Islet of Langerhans (tissue), 1 donor: ENCODE results near the gene OR2F1.
A peak's percentile ranks its signal among the peaks of the same experiment; 100 is the strongest.

ENCODE experiments used
- FAIRE-seq: peaks from one replicate; lab custom pipeline; 2011; peaks lifted over from hg19 to GRCh38; lab: Jason Lieb, UNC

OR2F1 gene, protein sequence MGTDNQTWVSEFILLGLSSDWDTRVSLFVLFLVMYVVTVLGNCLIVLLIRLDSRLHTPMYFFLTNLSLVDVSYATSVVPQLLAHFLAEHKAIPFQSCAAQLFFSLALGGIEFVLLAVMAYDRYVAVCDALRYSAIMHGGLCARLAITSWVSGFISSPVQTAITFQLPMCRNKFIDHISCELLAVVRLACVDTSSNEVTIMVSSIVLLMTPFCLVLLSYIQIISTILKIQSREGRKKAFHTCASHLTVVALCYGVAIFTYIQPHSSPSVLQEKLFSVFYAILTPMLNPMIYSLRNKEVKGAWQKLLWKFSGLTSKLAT

DNA sequence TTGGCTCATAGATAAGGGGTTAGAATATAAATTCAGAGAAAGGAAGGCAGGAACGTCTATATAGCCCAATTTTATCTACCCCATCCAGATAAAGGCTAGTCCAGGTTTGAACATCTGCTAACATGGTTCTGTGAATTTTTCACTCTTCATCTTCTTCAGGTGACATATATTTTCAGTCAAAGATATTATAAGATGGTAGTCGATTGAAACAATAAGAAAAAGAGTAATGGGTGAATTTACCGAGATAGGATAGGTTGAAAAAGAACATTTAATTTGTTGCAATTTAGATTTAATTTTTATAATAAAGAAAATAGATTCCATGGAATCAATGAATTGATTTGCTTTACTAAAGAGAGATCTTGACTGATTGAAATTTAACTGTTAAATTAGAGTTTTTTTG lies at the start of gene OR2F1:
TSS of gene OR2F1 (plus strand) at position 301 of the 400 bp plus-strand sequence. CDS start 5,127 bp downstream, outside the sequence.
- no peak for FAIRE-seq

DNA sequence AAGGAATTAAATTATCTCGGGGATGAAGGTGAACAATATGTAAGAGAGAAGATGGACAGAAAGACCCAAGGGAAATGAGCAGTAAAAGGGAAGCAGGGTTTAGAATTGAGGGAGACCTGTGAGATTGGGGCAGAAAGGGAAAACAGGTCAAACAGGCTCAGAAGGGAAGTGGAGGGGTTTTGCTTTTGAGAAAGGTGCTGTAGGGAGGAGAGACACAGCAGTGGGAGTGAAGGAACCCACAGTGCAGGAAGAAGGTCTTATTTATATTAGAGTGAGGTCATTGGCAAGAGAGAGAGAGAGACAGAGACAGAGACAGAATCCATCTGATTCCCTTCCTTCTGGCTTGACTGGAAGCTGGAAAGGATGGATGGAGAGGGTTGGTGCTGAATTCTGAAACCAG lies 49.1 kb upstream of the OR2F1 start:
- no peak for FAIRE-seq

DNA sequence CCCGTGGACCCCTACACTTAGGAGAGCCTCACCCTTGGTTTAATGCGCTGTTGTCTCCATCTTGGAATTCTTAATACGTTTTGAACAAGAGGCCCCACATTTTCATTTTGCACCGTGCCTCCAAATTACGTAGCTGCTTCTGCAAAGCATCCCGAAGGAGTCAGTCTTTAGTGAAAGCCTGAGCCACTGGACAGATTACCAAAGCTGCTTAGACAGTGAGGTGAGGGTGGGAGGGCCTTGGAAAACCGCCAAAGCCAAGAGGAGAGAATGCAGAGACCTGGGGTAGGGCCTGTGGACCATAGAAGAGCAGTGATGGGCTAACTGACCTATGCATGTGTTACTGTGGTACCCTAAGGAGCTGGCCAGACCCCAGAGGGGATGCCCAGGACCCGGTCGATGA lies 48.5 kb upstream of the OR2F1 start:
- FAIRE-seq = no peak

DNA sequence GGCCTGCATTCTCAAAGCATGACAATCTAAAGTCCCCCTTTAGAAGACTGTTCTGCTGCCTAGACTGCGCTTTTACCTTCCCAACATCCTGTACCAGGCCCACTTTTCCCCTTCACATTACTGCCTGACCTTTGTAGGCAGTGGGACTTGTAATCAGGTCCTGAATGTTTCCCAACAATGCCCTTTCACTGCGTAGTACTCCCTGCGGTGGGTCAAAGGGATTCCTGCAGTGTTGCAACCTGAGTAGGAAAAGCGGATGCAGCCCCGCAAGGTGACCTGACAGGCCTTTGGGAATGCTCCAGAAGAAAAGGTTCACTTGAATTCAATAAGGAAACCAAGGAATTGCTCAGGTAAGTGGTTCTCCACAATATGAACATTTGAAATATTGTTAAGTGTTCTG lies 47.7 kb upstream of the OR2F1 start:
- no peak for FAIRE-seq

DNA sequence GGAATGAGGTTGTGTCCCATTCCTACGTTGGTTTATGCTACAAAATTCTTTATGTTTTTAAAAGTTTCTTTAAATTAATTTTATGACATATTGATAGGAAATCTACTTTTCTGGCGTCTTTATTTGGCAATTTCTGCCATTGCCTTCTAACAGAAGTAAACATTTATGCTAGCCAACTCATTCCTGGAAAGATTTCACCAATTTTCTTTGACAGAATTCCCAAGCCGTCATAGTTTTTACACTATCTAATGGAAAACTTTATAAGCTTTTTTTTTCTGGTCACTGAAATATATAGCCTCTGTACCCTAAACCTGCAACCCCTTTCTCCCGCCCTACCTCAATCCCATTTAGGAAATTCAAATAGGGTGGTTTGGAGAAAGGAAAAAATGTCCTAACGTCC lies 46.5 kb upstream of the OR2F1 start:
- no peak for FAIRE-seq

DNA sequence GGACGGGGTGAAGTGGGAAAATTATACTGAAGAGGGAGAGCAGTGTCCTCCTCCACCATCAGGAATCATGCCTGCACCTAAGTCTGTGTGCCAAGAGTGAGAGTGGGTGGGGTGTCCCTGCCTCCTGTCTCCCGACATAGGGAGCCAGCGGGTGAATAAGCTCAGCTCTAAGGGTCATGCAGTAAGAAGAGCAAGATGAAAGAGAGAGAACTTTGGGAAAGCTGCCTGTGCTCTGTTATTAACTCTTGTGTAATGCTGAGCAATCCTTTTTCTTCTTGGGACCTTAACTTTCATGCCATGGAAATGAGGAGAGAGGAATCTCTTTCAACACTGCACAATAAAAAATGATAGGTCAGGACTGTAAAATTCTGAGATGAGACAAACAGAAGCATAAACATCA lies 44.8 kb upstream of the OR2F1 start:
- FAIRE-seq = no peak

DNA sequence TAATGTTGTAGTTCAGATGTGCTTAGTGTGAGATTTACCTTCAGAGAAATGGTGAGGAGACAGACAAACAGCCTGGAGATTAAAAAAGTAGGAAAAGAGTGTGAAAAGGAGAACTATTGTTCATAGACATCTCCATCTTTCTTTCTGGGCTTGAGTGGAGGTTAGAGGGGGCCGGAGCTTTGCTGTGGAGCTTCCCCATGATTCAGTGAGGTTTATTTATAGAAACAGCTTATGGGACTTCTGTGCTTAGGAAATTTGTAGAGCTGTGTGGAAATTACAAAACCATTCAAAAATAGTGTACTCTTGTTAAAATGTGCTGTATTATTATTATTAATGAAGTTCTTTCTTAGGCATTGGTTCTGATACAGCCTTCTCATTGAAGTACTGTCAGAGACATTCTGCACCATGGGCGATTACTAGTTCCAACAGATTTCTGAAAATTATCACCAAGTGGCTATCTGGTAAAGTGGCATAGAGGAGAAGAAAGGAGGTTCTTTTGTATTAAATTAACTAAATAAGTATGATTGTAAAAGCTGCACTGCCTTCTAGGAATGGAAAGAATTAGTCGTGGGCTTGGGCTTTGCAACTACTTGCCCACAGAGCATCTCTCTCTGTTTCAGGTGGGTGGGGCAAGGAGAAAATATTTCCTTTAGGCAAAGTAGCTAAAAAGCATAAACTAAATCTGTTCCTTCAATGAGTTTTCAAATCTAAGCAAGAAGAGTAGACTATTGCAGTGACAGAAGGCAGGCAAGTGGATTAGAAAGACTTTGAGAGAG lies 44.0 kb upstream of the OR2F1 start:
- no peak for FAIRE-seq

DNA sequence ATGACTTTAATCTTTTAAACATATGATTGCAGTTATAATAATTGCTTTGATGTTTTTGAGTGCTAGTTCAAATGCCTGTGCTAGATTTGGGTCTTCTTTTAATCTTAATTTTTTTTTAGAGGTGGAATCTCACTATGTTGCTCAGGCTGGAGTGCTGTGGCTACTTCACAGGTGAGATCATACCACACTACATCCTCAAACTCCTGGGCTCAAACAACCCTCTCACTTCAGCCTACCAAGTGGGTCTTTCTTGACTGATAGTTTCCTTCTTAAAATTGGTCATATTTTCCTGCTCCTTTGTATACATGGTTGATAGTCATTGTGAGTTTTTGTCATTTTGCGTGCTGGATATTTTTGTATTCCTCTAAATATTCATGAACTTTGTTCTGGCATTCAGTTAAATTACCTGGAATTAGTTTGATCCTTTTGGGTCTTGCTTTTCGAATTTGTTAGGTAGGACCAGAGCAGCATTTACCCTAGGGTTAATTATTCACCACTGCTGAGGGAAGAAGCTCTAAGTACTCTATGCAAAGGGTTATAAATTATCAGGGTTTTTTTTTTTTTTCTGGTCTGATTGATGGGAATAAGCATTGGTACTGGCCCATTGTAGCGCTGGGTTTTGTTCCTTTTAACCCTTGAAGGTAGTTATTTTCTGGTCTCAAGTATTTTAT lies 40.6 kb upstream of the OR2F1 start:
- peak; percentile 45 for FAIRE-seq

DNA sequence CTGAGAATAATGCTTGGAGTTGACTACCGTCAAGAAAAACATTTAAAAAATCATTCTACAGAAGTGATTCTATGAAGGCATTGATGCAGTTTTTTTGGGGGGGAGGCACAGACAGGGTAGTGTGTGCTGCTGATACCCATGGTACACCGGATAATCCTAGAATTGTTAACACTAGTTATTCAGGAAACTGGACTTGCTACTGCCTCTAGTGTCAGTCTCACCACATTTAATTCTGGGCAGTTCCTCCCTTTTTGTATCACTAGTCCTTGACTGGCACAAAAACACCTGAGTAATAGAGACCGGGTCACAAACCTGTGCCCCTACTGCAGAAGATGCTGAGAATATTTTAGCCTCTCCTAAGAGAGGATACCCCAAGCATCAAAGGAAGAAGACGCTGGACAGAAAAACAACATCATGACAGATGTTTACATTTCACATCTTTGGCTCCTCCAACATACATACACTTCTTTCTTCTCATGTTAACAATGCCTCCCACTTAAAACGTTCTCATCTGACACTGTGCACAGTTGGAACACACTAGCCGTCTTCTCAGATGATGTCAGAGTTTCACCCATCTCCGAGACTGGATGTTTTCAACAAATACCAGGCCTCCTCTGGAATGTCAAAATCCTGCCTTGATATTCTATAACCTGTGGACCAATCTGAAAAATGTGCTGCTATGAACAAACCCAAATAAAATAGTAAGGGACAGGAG lies 39.5 kb upstream of the OR2F1 start:
- no peak for FAIRE-seq

DNA sequence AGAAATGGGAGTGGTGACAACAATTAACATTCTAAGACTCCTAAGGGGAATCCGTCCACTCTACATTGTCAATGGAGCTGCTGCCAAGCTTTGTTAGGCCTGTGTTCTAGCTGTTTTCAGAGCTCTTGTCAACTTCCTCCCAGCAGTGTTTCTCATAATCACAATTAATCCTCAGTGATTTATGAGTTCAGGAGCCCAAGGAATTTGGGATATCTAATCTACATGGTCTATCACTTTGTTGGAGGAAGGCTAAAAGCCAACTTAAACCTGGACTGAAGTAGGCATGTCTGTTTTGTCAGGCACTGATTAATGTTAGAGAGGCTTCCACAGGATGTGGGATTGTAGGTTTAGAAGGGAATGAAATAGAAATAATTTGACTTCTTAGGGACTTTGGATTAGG lies 29.8 kb upstream of the OR2F1 start:
- no peak for FAIRE-seq

DNA sequence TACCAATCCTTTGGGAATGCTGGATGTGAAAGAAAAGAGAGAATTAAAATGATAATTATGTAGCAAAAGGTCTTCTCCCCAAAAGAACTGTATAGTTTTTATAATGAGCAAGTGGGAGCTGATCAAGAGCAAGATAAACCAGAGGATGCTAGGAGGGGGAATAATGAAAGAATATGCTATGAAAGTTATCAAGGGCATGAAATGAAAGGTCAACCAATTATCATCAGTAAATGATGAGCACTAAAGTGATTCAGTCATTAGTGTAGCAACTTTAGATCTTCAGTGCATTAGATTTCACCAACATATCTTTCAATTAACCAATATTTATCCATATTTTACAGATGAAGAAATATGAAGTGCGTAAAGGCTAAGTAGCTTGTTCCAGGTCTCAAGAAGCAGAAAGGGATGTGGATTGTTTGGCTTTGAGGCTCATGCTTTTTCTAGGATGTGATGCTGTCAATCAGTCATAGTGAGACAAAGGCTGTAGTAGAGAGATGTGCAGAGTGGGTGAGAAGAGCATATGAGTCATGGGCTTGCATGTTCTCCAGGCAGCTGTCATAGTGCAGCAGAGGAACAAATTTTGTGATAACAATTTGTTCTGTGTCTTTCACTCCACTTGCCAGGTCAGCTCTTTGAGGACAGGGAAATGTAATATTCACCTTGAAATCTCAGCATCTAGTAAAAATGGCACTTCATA lies 25.3 kb upstream of the OR2F1 start:
- FAIRE-seq = peak; percentile 56

DNA sequence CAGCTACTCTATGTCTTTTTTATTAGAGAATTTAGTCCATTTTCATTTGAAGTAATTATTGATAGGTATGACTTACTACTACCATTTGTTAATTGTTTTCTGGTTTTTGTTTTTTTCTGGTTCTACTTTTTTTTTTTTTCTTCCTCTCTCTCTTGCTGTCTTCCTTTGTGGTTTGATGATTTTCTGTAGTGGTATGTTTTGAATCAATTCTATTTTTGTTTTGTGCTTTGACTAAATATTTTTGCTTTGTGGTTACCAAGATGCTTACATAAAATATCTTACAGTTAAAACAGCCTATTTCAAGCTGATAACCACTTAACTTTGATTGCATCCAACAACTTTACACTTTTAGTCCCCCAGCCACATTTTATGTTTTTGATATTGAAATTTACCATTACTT lies 22.9 kb upstream of the OR2F1 start:
- FAIRE-seq = no peak

DNA sequence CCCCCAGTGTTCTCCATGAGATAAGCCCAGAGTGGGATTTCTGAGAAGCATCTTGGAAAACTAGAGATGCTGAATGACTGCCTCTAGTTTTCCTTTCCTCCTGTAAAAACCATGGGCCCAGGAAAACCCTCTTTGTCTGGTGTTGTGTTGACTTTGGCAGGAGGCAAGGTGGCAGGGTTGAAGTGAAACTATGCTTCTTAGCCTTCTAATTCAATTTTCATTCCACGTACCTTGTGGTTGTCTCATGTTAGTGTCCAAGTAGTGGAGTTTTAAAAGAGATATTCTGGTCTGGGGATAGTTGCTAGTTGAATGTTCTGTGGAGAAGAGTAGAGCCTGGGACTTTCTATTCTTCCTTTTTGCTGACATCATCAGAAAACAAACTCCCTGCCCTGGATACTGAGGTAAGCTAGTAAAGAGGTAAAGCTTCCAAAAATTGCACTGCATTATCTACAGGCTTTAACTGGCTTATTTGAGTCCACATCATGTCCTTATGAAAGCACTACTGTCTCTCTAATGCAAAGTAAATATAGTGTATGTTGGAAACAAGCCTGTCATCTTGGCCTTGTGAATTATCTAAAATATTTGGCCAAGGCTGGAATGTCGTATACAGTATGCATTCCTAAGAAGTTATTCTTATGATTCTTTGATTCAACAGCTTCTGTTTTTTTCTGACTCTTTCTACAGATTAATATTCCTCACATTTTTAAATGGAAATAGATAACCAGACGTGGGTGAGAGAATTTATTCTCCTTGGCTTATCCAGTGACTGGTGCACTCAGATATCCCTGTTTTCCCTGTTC lies 19.9 kb upstream of the OR2F1 start, which contains the start of gene OR2F2:
TSS of gene OR2F2 (plus strand) at position 708 of the 800 bp plus-strand sequence. CDS start at position 708, 0 bp downstream.
- FAIRE-seq = no peak

DNA sequence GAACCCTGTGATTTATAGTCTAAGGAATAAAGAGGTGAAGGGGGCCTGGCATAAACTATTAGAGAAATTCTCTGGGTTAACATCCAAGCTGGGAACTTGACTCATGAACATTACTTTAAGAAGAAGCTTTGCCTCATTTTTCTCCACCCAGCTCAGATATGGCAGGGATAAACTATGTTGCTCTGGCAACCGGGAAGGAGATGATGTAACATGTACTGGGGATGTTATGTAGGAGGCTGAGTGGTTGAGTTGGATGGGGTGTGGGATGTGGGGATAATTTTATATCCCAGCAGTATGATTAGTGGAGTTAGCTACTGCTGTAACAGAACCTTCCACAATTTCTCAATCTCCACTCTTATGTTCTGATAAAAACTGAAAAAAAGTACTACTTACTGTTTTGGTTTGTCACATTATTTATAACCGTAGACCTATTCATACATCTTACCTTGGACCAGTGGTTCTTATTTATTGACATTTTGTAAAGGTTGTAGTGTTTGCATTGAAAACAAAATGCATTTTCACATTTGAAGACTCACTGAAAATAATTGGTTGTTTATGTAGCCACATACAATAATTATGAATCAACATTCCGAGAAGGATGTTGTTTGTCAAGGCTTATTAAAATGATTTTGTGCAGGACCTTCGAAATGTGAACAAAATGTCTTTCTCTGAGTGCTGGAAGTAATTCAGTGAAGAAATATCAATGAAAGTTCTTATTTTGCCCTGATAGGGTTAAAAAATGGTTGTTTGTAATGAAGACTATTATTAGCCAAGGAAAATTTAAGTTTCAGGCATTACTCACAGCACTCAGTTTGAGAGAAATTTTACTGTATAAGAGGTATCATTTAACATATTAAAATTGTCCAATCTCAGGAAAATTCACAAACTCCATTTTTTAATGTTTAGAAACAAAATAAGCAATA lies 18.3 kb upstream of the OR2F1 start:
- no peak for FAIRE-seq

DNA sequence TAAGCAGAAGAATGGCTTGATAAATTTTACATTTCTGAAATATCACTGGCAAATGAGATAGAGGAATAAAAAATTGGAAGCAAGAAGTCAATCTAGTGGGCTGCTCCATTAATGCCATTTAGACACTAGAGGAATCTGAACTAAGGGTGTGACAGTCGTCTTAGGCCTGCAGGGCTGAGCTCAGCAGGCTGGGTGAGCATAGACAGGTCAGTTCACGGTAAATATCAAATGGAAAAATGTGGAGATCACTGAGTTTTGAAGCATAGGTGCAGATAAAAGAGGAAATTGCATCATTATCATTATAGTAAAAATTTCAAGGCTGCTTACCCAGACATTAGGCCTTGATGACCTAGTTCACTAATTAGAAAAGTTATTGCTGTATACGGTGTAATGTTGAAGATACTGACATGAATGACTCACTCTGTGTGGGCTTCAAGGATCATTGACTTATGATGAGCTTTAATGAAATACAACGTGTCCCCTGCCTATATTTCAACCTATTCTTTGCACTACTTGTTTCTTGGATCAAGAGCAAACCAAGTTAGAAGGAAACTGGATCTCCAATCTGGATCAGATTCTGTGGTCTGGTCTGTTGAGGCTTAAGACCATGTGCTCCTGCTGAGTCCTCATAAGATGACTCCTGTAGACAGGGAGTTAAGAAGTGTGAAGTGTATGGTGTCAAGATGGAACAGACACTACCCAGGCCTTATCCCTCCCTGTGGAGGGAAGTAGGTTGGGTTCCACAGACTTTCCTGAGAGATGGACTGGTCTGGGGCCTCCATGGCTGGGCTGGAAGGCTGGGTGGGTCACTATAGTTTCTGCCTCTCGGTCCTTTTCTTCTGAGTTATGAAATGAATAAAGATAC lies 16.0 kb upstream of the OR2F1 start:
- no peak for FAIRE-seq

DNA sequence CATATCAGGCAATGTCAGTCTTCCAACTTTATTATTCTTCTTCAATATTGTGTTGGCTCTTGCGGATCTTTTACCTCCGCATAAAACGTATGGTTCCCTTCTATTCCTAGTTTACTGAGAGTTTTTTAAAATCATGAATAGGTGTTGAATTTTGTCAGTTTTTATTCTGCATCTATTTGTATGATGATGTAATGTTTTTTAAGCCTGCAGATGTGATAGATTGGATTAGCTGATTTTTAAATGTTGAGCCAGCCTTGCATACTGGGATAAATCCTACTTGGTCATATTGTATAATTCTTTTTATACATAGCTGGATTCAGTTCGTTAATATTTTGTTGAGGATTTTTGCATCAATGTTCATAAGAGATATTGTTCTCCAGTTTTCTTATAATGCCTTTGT lies 9.2 kb upstream of the OR2F1 start:
- FAIRE-seq = no peak

DNA sequence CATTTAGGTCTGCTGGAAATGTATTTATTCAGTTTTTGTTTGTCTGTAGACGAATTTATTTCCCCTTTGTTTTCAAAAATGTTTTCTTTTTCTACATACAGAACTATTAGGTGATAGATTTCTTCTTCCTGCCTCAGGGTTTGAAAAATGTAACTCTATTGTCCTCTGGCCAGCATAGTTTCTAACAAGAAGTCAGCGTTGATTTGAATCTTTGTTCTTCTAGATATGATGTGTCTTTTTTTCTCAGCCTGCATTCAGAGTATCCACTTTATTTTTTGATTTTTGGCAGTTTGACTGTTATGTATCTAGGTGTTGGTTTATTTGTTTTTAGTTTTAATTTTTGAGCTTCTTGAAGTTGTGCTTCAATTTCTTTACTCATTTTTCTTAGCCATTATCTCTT lies 7.5 kb upstream of the OR2F1 start:
- FAIRE-seq = no peak

DNA sequence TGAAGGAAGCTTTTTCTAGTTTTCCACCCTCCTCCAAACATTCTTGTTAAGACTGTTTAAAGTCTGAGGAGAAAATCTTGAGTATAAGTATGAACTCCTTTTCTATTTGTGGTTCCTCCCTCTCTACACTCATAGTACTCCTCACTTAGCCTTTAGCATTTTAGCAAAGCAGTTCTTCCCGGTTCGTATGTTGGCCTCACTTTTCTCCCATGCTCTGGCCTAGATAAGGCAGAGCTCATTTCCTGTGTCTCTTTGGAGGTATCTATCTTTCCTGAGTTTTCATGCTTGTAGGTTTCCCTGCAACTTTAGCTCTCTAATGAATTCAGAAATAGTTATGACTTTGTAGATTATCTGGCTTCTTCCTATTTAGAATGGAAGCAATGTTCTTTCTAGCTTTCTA lies 5.9 kb upstream of the OR2F1 start:
- FAIRE-seq = no peak

DNA sequence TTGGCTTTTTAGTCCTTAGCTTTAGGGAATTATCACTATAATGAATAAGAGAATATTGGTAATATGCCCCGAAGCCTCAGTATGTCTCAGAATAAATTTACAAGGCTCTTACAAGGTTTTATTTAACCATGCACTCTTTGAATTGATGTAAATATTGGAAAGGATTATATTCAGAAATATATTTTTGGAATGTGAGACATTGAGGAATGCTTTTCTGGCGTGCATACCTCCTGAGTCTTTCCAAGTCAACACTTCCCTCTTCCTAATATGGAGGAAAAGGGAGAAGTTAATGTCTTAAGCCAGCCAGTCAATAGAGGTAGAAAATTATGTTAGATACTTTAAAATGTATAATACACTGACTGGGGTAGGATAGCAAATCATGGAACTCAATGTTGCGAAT lies 1.2 kb upstream of the OR2F1 start:
- no peak for FAIRE-seq
